ENCODE data around the gene ATP5PO.
"Not testable (repeated sequence)": the region's sequence is repeated elsewhere in the genome, so short reads cannot be mapped to it uniquely, and the experiment has no call there.

ATP5PO gene

GRCh38 chr21:33867868-33868267, 47.7 kb downstream of the ATP5PO start:
- DNase-seq (ENCODE audit: low spot score), result not testable (repeated sequence)

DNA sequence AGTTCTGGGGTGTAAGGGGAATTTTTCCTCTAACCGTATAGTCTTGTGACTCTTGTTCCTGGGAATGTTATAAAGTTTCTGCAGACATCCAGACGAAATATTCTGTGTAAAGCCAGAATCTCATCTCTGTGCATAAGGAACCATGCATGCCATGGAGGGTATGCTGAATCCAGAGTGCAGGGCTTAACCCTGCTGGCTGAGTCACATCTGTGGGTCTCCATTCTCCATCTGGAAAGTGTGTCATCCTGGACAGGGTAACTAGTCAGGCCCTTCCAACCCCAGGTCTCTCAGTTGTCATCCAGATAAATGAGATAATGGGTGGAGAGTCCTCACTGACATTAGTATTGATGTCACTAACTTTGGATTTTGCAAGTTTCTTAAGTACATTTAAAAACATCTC, 48.8 kb downstream of the ATP5PO start:
- peak; percentile 60 for DNase-seq (ENCODE audit: low spot score)

GRCh38 chr21:33865996-33866575, 49.5 kb downstream of the ATP5PO start:
- no peak for DNase-seq (ENCODE audit: low spot score)

DNA sequence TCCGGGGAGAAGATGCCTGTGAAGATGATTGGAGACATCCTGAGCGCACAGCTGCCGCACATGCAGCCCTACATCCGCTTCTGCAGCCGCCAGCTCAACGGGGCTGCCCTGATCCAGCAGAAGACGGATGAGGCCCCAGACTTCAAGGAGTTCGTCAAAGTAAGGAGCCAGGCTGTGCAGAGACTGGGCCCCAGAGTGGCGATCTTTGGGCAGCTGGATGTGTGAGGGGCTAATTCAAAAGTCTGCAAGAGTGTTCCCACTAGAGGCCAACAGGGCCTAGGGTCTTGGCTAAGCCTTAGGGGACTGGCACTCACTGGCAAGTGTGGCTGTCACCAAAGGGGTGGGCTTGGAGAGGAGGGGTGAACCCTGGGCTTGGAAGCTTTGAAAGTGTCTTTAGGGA, 50.4 kb downstream of the ATP5PO start:
- DNase-seq (ENCODE audit: low spot score), result no peak

DNA sequence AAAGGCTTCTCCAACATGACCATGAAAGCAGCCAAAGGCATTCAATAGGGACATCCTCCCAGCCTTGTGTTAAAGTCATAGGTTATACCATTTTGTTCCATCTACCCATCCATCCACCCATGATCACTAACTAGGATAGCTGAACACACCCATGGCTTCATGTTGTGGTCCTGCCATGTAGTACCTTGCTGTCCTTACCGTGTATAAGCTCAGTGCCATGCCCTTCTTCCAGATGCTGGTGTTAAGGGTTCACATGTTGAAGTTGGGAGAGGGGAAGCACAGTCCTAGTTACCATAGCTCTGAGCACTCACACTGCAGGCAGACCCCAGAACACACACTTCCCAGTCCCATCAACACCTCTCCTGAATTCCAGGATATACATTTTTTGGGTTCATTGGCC, 51.5 kb downstream of the ATP5PO start:
- no peak for DNase-seq (ENCODE audit: low spot score)

GRCh38 chr21:33863191-33863590, 52.4 kb downstream of the ATP5PO start:
- not testable (repeated sequence) for DNase-seq (ENCODE audit: low spot score)

- no peak for DNase-seq (ENCODE audit: low spot score)
These were observed 54.5 kb downstream of the ATP5PO start for GRCh38 chr21:33861125-33861524.

- no peak for DNase-seq (ENCODE audit: low spot score)
These were observed 55.2 kb downstream of the ATP5PO start for GRCh38 chr21:33860332-33860879.

- no peak for DNase-seq (ENCODE audit: low spot score)
These were observed 56.1 kb downstream of the ATP5PO start for GRCh38 chr21:33859373-33860102.

GRCh38 chr21:33858667-33859372, 56.8 kb downstream of the ATP5PO start:
- no peak for DNase-seq (ENCODE audit: low spot score)

GRCh38 chr21:33857846-33858666, 57.5 kb downstream of the ATP5PO start:
- no peak for DNase-seq (ENCODE audit: low spot score)

- DNase-seq (ENCODE audit: low spot score), result no peak
These were observed 58.6 kb downstream of the ATP5PO start for GRCh38 chr21:33856893-33857527.

DNA sequence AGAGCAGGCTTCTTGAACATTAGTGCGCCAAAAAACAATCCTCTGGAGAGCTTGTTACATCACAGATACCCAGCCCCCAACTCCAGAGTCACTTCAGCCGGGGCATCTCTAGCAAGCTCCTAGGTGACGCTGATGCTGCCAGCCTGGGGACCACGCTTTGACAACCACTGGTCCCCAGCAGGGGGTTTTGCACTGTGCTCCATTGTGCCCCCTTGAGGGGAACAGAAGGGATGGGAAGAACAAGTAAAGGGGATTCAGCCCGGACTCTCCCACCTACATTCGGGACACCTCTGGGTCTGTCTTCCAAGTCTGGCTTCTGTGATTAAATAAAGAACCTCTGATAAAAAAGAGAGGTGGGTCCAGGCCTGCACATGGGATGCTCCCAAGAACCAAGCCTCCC, 60.4 kb downstream of the ATP5PO start:
- no peak for DNase-seq (ENCODE audit: low spot score)

GRCh38 chr21:33854604-33855003, 61.0 kb downstream of the ATP5PO start:
- peak; percentile 30 for DNase-seq (ENCODE audit: low spot score)
